A172 (cell line): Measurements from ENCODE around the gene ORAI2. TPM values are rescaled to one million over a fixed set of nuclear protein-coding genes. Genes with fewer than 3 reads are reported as not detected.
A peak's percentile ranks its signal among the peaks of the same experiment; 100 is the strongest.
"Not testable (repeated sequence)": the region's sequence is repeated elsewhere in the genome, so short reads cannot be mapped to it uniquely, and the experiment has no call there.

Source experiments
- DNase-seq: peaks from one replicate; pipeline ENCODE4 v3.0.0-alpha.2; 2015; ENCODE audit warnings: low spot score
- total RNA-seq: library from RNA; depleted of rRNA; stranded (reverse); fragments of >200 nt; shearing (Covaris generic); gene quantifications from 2 replicates; pipeline ENCODE4 v1.2.3, GENCODE V29; 2014

ORAI2 gene
- total RNA-seq, 1 experiment from 2014 or later: 77.9 TPM

- DNase-seq: no peak
These were observed 36.1 kb downstream of the ORAI2 start for GRCh38 chr7:102469351-102469971.

- DNase-seq: no peak
These were observed 36.8 kb downstream of the ORAI2 start for GRCh38 chr7:102469972-102470825.

- no peak for DNase-seq
These were observed 38.4 kb downstream of the ORAI2 start for GRCh38 chr7:102471791-102472125.

- DNase-seq: no peak
These were observed 39.0 kb downstream of the ORAI2 start for GRCh38 chr7:102472126-102473041.

GRCh38 chr7:102473271-102473991 is 40.1 kb downstream of the ORAI2 start:
- DNase-seq: no peak

- not testable (repeated sequence) for DNase-seq
These were observed 40.7 kb downstream of the ORAI2 start for GRCh38 chr7:102474116-102474515.

- DNase-seq: not testable (repeated sequence)
These were observed 41.5 kb downstream of the ORAI2 start for GRCh38 chr7:102474736-102475435.

- DNase-seq: peak; percentile 38
These were observed 45.2 kb downstream of the ORAI2 start, which contains the start of gene POLR2J for GRCh38 chr7:102478314-102479208. Gene POLR2J, minus strand, starts transcription at chr7:102478922. Its CDS starts 62 bp downstream, at chr7:102478860.

GRCh38 chr7:102479209-102479584 is 45.8 kb downstream of the ORAI2 start:
- DNase-seq: not testable (repeated sequence)

- DNase-seq: not testable (repeated sequence)
These were observed 46.7 kb downstream of the ORAI2 start for GRCh38 chr7:102479982-102480637.

GRCh38 chr7:102481962-102482361 is 48.6 kb downstream of the ORAI2 start:
- not testable (repeated sequence) for DNase-seq

- not testable (repeated sequence) for DNase-seq
These were observed 50.9 kb downstream of the ORAI2 start for GRCh38 chr7:102484317-102484716.

GRCh38 chr7:102490529-102491075 is 57.2 kb downstream of the ORAI2 start:
- not testable (repeated sequence) for DNase-seq

GRCh38 chr7:102493220-102493935 is 60.0 kb downstream of the ORAI2 start:
- not testable (repeated sequence) for DNase-seq

- DNase-seq: not testable (repeated sequence)
These were observed 60.7 kb downstream of the ORAI2 start for GRCh38 chr7:102494026-102494425.

- DNase-seq: not testable (repeated sequence)
These were observed 61.2 kb downstream of the ORAI2 start for GRCh38 chr7:102494473-102495149.

- not testable (repeated sequence) for DNase-seq
These were observed 63.5 kb downstream of the ORAI2 start for GRCh38 chr7:102496861-102497260.
